Neuronal stem cell (in vitro differentiated cells): ENCODE data around the gene KIAA1755.

Experiments used
- DNase-seq: peaks from one replicate; pipeline ENCODE4 v3.0.0-alpha.2; 2013; ENCODE audit warnings: low spot score
- H2AFZ ChIP-seq: one replicate; pipeline ENCODE4 v1.6.1; 2013; ENCODE audit warnings: mild to moderate bottlenecking, low read length, inconsistent platforms
- H2AK5ac ChIP-seq: 2 replicates; pipeline ENCODE4 v1.6.1; 2013; ENCODE audit warnings: low read depth, mild to moderate bottlenecking, inconsistent platforms, low read length, moderate library complexity, mixed read lengths
- H2BK120ac ChIP-seq: 2 replicates; pipeline ENCODE4 v1.6.1; 2013; ENCODE audit warnings: low read depth, mild to moderate bottlenecking, inconsistent platforms, low read length, moderate library complexity, mixed read lengths
- H2BK12ac ChIP-seq: one replicate; pipeline ENCODE4 v1.6.1; 2013; ENCODE audit warnings: low read length, inconsistent platforms
- H2BK15ac ChIP-seq: 2 replicates; pipeline ENCODE4 v1.6.1; 2013; ENCODE audit warnings: mild to moderate bottlenecking, low read length, inconsistent platforms, mixed read lengths
- H2BK5ac ChIP-seq: one replicate; pipeline ENCODE4 v1.6.1; 2013; ENCODE audit warnings: inconsistent platforms, mild to moderate bottlenecking, low read length, moderate library complexity
- H3K14ac ChIP-seq: one replicate; pipeline ENCODE4 v1.6.1; 2013; ENCODE audit warnings: low read length, inconsistent platforms
- H3K18ac ChIP-seq: 2 replicates; pipeline ENCODE4 v1.6.1; 2013; ENCODE audit warnings: low read length, inconsistent platforms
- H3K23ac ChIP-seq: 2 replicates; pipeline ENCODE4 v1.6.1; 2013; ENCODE audit warnings: low read depth, mild to moderate bottlenecking, mixed read lengths, low read length, inconsistent platforms; ENCODE audit not compliant: poor library complexity
- H3K27ac ChIP-seq: replicated peaks from 3 replicates; pipeline ENCODE4 v1.5.1; 2013; ENCODE audit warnings: low read length, inconsistent platforms
- H3K27me3 ChIP-seq, 3 experiments: 2 replicates each; pipeline ENCODE4 v1.6.1; 2013; ENCODE audit warnings: low read length in 3 of 3, mild to moderate bottlenecking in 2 of 3, inconsistent platforms in 1 of 3, low read depth in 1 of 3, mixed read lengths in 1 of 3, moderate library complexity in 1 of 3; ENCODE audit not compliant: control insufficient read depth in 3 of 3, insufficient read depth in 3 of 3
- H3K36me3 ChIP-seq, 2 donors: replicated peaks in 1 of 2; 2 replicates each; pipeline ENCODE4 v1.6.1; 2013; ENCODE audit warnings: low read length in 2 of 2; ENCODE audit not compliant: control insufficient read depth in 2 of 2, insufficient read depth in 2 of 2
- H3K4ac ChIP-seq: 2 replicates; pipeline ENCODE4 v1.6.1; 2013; ENCODE audit warnings: inconsistent platforms, mild to moderate bottlenecking, low read length, moderate library complexity
- H3K4me1 ChIP-seq, 2 donors: 1 replicate in 1 of 2; 2 replicates in 1 of 2; pipeline ENCODE4 v1.6.1; 2013; ENCODE audit warnings: low read length in 2 of 2, low read depth in 1 of 2; ENCODE audit not compliant: control insufficient read depth in 2 of 2, insufficient read depth in 1 of 2
- H3K4me2 ChIP-seq: one replicate; pipeline ENCODE4 v1.6.1; 2013; ENCODE audit warnings: mild to moderate bottlenecking, low read length, inconsistent platforms; ENCODE audit not compliant: insufficient read depth, poor library complexity, severe bottlenecking
- H3K4me3 ChIP-seq, 2 donors: 2 replicates each; pipeline ENCODE4 v1.5.1; 2013; ENCODE audit warnings: low read length in 2 of 2, mild to moderate bottlenecking in 2 of 2, inconsistent platforms in 1 of 2, moderate library complexity in 1 of 2
- H3K79me1 ChIP-seq: one replicate; pipeline ENCODE4 v1.6.1; 2013; ENCODE audit warnings: low read depth, mild to moderate bottlenecking, inconsistent platforms, low read length, moderate library complexity
- H3K9ac ChIP-seq: one replicate; pipeline ENCODE4 v1.6.1; 2013; ENCODE audit warnings: mild to moderate bottlenecking, low read depth, low read length, inconsistent platforms; ENCODE audit not compliant: poor library complexity
- H3K9me3 ChIP-seq, 2 donors: replicated peaks in 1 of 2; 2 replicates each; pipeline versions ENCODE3 to v1.6.1; 2013; ENCODE audit warnings: low read length in 2 of 2, mild to moderate bottlenecking in 2 of 2, inconsistent platforms in 1 of 2, low read depth in 1 of 2, mixed read lengths in 1 of 2, moderate library complexity in 1 of 2; ENCODE audit not compliant: control insufficient read depth in 2 of 2, insufficient read depth in 1 of 2
- H4K8ac ChIP-seq: one replicate; pipeline ENCODE4 v1.6.1; 2013; ENCODE audit warnings: low read depth, mild to moderate bottlenecking, inconsistent platforms, low read length, moderate library complexity
- H4K91ac ChIP-seq: one replicate; pipeline ENCODE4 v1.6.1; 2013; ENCODE audit warnings: low read length, low read depth, mild to moderate bottlenecking, inconsistent platforms; ENCODE audit not compliant: poor library complexity
- WGBS, 2 donors: extraction: QIAGEN DNeasy Blood & Tissue Kit; methylation state at CpG; one replicate each; pipeline ENCODE4 v1.1.7; 2013; ENCODE audit warnings: missing lambda C conversion rate in 2 of 2, mixed read lengths in 1 of 2; ENCODE audit not compliant: insufficient read length in 2 of 2, insufficient replicate concordance in 1 of 2; ENCODE audit errors: extremely low coverage in 2 of 2; 5-methylcytosine and 5-hydroxymethylcytosine counted together

KIAA1755 gene

DNA sequence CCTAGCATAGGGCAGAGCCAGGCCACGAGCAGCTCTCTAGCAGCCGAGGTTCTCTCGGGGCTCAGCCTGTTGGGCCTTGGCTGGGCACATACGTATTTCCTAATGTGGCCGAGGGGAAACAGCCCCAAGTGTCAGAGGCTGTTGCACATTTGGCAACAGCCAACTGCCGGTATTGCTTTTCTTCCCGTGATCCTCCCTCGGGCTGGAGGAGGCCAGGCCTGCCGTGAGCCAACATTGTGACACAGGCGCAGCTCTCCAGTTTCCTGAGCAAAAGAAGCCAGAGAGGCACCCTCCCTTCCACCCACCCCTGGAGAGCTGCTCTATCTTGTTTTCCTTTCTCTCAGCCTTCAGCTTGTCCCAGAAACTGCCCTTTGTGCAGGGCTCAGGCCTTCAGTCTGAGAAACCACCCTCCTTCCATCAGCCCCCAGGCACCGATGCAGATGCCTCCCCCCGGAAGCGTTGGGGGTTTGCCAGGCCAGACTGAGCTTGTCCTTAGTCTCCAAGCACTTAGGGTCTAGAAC is 38.3 kb upstream of the KIAA1755 start:
- H3K4me2 ChIP-seq, result no peak overlapping the region
- no peak for DNase-seq
- WGBS, 2 donors, result no CpG with 5 or more reads among the region's 13 CpGs
- H3K4ac ChIP-seq, result no peak overlapping the region
- H2AK5ac ChIP-seq, result no peak overlapping the region
- peaks cover 0 to 25% (median 0%) of the 10 kb centered on the region in 3 experiments for H3K27me3 ChIP-seq
- no peak overlapping the region for H2BK15ac ChIP-seq
- H3K9me3 ChIP-seq, result no peaks in the 10 kb centered on the region
- H3K18ac ChIP-seq, result peak overlapping the region; percentile 74
- H3K4me3 ChIP-seq, result no peak overlapping the region
- H4K8ac ChIP-seq, result no peak overlapping the region
- no peak overlapping the region for H3K23ac ChIP-seq
- peak overlapping the region; percentile 72 for H2AFZ ChIP-seq
- peaks cover 2 to 8% of the 10 kb centered on the region in 2 donors for H3K4me1 ChIP-seq
- no peak overlapping the region for H3K9ac ChIP-seq
- no peak overlapping the region for H3K27ac ChIP-seq
- no peak overlapping the region for H3K14ac ChIP-seq
- H2BK5ac ChIP-seq, result no peak overlapping the region
- H2BK120ac ChIP-seq, result no peak overlapping the region
- H2BK12ac ChIP-seq, result no peak overlapping the region
- no peak overlapping the region for H4K91ac ChIP-seq
- no peaks in the 10 kb centered on the region for H3K79me1 ChIP-seq
- H3K36me3 ChIP-seq, result no peaks in the 10 kb centered on the region

DNA sequence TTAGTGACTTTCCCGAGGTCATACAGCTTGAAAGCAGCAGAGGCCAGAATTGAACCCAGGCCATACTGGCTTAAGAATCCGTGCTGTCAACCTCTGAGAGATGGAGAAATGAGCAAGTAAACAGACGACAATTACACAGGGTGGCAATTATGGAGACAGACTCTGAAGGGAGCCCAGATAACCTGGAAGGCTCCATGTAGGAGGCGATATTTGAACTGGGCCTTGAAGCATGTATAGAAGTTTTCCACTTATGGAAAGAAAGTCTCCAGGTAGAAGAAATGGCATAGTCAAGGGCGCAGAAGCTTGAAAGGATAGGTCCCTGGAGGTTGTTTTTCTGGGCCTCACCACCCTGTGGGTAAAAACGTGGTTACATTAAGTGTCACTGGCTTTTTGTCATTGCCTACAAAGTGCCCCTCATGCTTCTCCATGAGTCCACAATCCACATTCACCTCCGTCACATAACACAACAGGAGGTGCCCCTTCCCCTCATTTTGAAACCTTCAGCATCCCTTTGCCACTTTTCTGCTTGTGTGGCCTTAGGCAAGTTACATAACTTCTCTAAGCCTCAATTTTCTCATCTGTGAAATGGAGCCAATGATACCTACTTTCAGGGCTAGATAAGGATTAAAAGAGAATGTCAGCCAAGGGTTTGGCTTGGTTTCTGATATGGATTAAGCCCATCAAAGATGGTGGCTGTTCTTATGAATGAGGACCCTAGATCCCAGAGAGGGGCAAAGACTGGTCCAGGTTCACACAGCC is 37.6 kb upstream of the KIAA1755 start:
- no CpG with 5 or more reads among the region's 7 CpGs for WGBS, 2 donors
- Histone ChIP-seq H3K9me3 (no peaks in the 10 kb centered on the region), H3K14ac (no peak overlapping the region), H2BK120ac (no peak overlapping the region), H3K27me3 (peaks cover 0 to 25% (median 0%) of the 10 kb centered on the region in 3 experiments), H3K23ac (no peak overlapping the region), H3K4me1 (peaks cover 2 to 8% of the 10 kb centered on the region in 2 donors), H4K91ac (no peak overlapping the region), H2BK5ac (no peak overlapping the region), H3K18ac (no peak overlapping the region), H4K8ac (no peak overlapping the region), H2AK5ac (no peak overlapping the region), H2AFZ (peak overlapping the region; percentile 72), H3K36me3 (no peaks in the 10 kb centered on the region), H3K4ac (no peak overlapping the region), H2BK15ac (no peak overlapping the region), H3K79me1 (no peaks in the 10 kb centered on the region), H3K9ac (no peak overlapping the region), H3K27ac (no peak overlapping the region), H3K4me2 (no peak overlapping the region), H2BK12ac (no peak overlapping the region), H3K4me3 (no peak overlapping the region)
- no peak for DNase-seq

DNA sequence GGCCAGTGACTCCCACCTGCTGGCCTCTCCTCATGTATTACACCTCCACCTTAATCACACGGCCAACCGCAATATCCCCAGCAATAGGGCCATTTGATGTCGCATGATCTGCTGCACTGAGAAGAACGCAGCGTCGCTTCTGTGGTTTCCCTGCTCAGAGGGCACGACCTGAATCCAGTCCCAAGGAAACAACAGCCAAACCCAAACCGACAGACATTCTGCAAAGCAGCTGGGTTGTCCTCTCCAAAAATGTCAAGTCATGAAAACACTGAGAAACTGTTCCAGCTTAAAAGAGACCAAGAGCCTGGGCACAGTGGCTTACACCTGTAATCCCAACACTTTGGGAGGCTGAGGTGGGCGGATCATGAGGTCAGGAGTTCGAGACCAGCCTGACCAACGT is 35.9 kb upstream of the KIAA1755 start:
- Histone ChIP-seq H3K27ac (no peak overlapping the region), H2BK120ac (no peak overlapping the region), H3K18ac (no peak overlapping the region), H2BK15ac (no peak overlapping the region), H3K4me2 (no peak overlapping the region), H3K36me3 (no peaks in the 10 kb centered on the region), H2BK5ac (no peak overlapping the region), H2AFZ (no peak overlapping the region), H2AK5ac (no peak overlapping the region), H3K9ac (no peak overlapping the region), H2BK12ac (no peak overlapping the region), H3K79me1 (no peaks in the 10 kb centered on the region), H4K91ac (no peak overlapping the region), H3K14ac (no peak overlapping the region), H3K9me3 (peaks cover 0 to 2% of the 10 kb centered on the region in 2 donors), H3K4me3 (no peak overlapping the region), H3K4me1 (peaks cover 0 to 6% of the 10 kb centered on the region in 2 donors), H4K8ac (no peak overlapping the region), H3K4ac (no peak overlapping the region), H3K27me3 (peaks cover 0 to 22% (median 0%) of the 10 kb centered on the region in 3 experiments), H3K23ac (no peak overlapping the region)
- no CpG with 5 or more reads among the region's 11 CpGs for WGBS, 2 donors
- no peak for DNase-seq

DNA sequence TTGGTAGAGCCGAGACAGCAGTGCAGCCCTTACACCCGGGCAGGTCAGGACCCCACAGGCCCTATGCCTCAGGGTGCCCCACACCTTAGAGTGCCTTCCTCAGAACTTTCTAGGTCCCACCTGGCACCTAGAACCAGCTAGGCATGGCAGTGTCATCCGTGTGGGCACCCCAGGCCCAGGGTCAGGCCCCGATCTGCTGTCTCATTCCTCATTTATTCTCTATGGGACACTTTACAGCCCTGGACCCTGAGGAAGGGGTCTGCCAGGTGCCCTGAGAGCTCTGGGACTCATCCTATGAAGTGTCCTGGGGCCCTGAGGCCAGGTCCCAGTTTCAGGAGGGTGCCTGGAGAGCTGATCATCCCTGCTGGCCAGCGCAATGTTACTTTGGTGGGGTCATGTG is 35.3 kb upstream of the KIAA1755 start:
- Histone ChIP-seq H3K9me3 (peaks cover 0 to 2% of the 10 kb centered on the region in 2 donors), H2BK15ac (peak overlapping the region; percentile 5), H2AFZ (no peak overlapping the region), H2BK120ac (no peak overlapping the region), H2BK5ac (no peak overlapping the region), H3K18ac (peak overlapping the region; percentile 16), H2BK12ac (peak overlapping the region; percentile 8), H3K79me1 (no peaks in the 10 kb centered on the region), H3K4me3 (no peak overlapping the region), H4K91ac (no peak overlapping the region), H3K23ac (no peak overlapping the region), H3K4me2 (no peak overlapping the region), H3K4me1 (peaks cover 0 to 6% of the 10 kb centered on the region in 2 donors), H3K9ac (no peak overlapping the region), H3K36me3 (no peaks in the 10 kb centered on the region), H3K4ac (no peak overlapping the region), H2AK5ac (no peak overlapping the region), H4K8ac (no peak overlapping the region), H3K27ac (no peak overlapping the region), H3K14ac (no peak overlapping the region), H3K27me3 (peaks cover 0 to 18% (median 0%) of the 10 kb centered on the region in 3 experiments)
- WGBS, 2 donors, result no CpG with 5 or more reads among the region's 5 CpGs
- no peak for DNase-seq
